Mesenchymal stem cell (in vitro differentiated cells and primary cell): ENCODE data around the gene OR9Q1.

Source experiments
- DNase-seq: peaks from one replicate; pipeline ENCODE4 v3.0.0-alpha.2; 2013
- H2AFZ ChIP-seq: one replicate; pipeline ENCODE4 v1.6.1; 2013; ENCODE audit warnings: low read depth, mild to moderate bottlenecking, control low read depth, inconsistent platforms, low read length, moderate library complexity
- H2AK5ac ChIP-seq: 2 replicates; pipeline ENCODE4 v1.6.1; 2013; ENCODE audit warnings: low read length, moderate library complexity, mild to moderate bottlenecking, inconsistent platforms; ENCODE audit not compliant: severe bottlenecking
- H2BK120ac ChIP-seq: one replicate; pipeline ENCODE4 v1.6.1; 2013; ENCODE audit warnings: low read depth, mild to moderate bottlenecking, inconsistent platforms, low read length, moderate library complexity
- H2BK12ac ChIP-seq, 2 experiments: one replicate each; pipeline ENCODE4 v1.6.1; 2013; ENCODE audit warnings: inconsistent platforms in 2 of 2, low read length in 2 of 2, mild to moderate bottlenecking in 2 of 2, moderate library complexity in 2 of 2, control low read depth in 1 of 2
- H2BK15ac ChIP-seq: one replicate; pipeline ENCODE4 v1.6.1; 2013; ENCODE audit warnings: mild to moderate bottlenecking, low read depth, inconsistent platforms; ENCODE audit not compliant: poor library complexity, severe bottlenecking
- H2BK5ac ChIP-seq: 2 replicates; pipeline ENCODE4 v1.6.1; 2013; ENCODE audit warnings: low read depth, mild to moderate bottlenecking, low read length, control low read depth, inconsistent platforms; ENCODE audit not compliant: poor library complexity, severe bottlenecking
- H3K14ac ChIP-seq, 2 experiments: one replicate each; pipeline ENCODE4 v1.6.1; 2013; ENCODE audit warnings: inconsistent platforms in 2 of 2, low read length in 2 of 2, control low read depth in 1 of 2, mild to moderate bottlenecking in 1 of 2, moderate library complexity in 1 of 2
- H3K18ac ChIP-seq, 2 experiments: one replicate each; pipeline ENCODE4 v1.6.1; 2013; ENCODE audit warnings: inconsistent platforms in 2 of 2, low read length in 2 of 2, control low read depth in 1 of 2, low read depth in 1 of 2, mild to moderate bottlenecking in 1 of 2
- H3K23ac ChIP-seq, 2 experiments: one replicate each; pipeline ENCODE4 v1.6.1; 2013; ENCODE audit warnings: inconsistent platforms in 2 of 2, low read length in 2 of 2, mild to moderate bottlenecking in 2 of 2, moderate library complexity in 2 of 2, control low read depth in 1 of 2
- H3K27ac ChIP-seq: 2 replicates; pipeline ENCODE4 v1.5.1; 2013; ENCODE audit warnings: mild to moderate bottlenecking, moderate library complexity, low read length, control low read depth, inconsistent platforms; ENCODE audit not compliant: poor library complexity, severe bottlenecking
- H3K27me3 ChIP-seq, 2 experiments: 2 replicates each; pipeline versions ENCODE4 v1.6.1 to v1.7.0; 2013; ENCODE audit warnings: low read length in 2 of 2, mild to moderate bottlenecking in 2 of 2, moderate library complexity in 2 of 2, control low read depth in 1 of 2, inconsistent platforms in 1 of 2; ENCODE audit not compliant: control insufficient read depth in 1 of 2, insufficient read depth in 1 of 2
- H3K36me3 ChIP-seq, 2 experiments: 2 replicates each; pipeline versions ENCODE4 v1.6.1 to v1.7.0; 2013; ENCODE audit warnings: low read length in 2 of 2, control low read depth in 1 of 2, inconsistent platforms in 1 of 2, low read depth in 1 of 2, mild to moderate bottlenecking in 1 of 2; ENCODE audit not compliant: insufficient read depth in 2 of 2, control insufficient read depth in 1 of 2
- H3K4ac ChIP-seq, 2 experiments: one replicate each; pipeline ENCODE4 v1.6.1; 2013; ENCODE audit warnings: inconsistent platforms in 2 of 2, low read length in 2 of 2, mild to moderate bottlenecking in 2 of 2, moderate library complexity in 2 of 2, control low read depth in 1 of 2, low read depth in 1 of 2
- H3K4me1 ChIP-seq: 2 replicates; pipeline ENCODE4 v1.6.1; 2013; ENCODE audit warnings: low read depth, low read length, control low read depth; ENCODE audit not compliant: control insufficient read depth, insufficient read depth
- H3K4me2 ChIP-seq: 2 replicates; pipeline ENCODE4 v1.6.1; 2013; ENCODE audit warnings: low read length, mild to moderate bottlenecking, inconsistent platforms; ENCODE audit not compliant: poor library complexity, severe bottlenecking
- H3K4me3 ChIP-seq, 2 experiments: 2 replicates each; pipeline versions ENCODE4 v1.5.1 to v1.7.0; 2013; ENCODE audit warnings: low read length in 2 of 2, mild to moderate bottlenecking in 2 of 2, control low read depth in 1 of 2, low read depth in 1 of 2; ENCODE audit not compliant: insufficient read depth in 1 of 2
- H3K79me1 ChIP-seq: replicated peaks from 2 replicates; pipeline ENCODE4 v1.6.1; 2013; ENCODE audit warnings: mild to moderate bottlenecking, control low read depth, low read length, inconsistent platforms; ENCODE audit not compliant: poor library complexity, severe bottlenecking
- H3K9ac ChIP-seq: 2 replicates; pipeline ENCODE4 v1.7.0; 2013; ENCODE audit warnings: mild to moderate bottlenecking, low read length, moderate library complexity
- H3K9me3 ChIP-seq: 2 replicates; pipeline ENCODE4 v1.7.0; 2013; ENCODE audit warnings: mild to moderate bottlenecking, low read length; ENCODE audit not compliant: control insufficient read depth
- H4K8ac ChIP-seq: one replicate; pipeline ENCODE4 v1.6.1; 2013; ENCODE audit warnings: inconsistent platforms, mild to moderate bottlenecking, low read length, moderate library complexity
- H4K91ac ChIP-seq: one replicate; pipeline ENCODE4 v1.6.1; 2013; ENCODE audit warnings: mild to moderate bottlenecking, low read length, inconsistent platforms
- WGBS: methylation state at CpG from one replicate; pipeline ENCODE4 v1.1.7; 2013; ENCODE audit warnings: mixed read lengths; 5-methylcytosine and 5-hydroxymethylcytosine counted together

Gene OR9Q1

GRCh38 chr11:58134151-58134550, 110.5 kb downstream of the OR9Q1 start:
- no peak overlapping the region for H3K14ac ChIP-seq
- H3K18ac ChIP-seq, result no peak overlapping the region
- H3K4me1 ChIP-seq, result no peaks in the 10 kb centered on the region
- H3K27me3 ChIP-seq, result no peaks in the 10 kb centered on the region
- no peak overlapping the region for H4K91ac ChIP-seq
- no peak overlapping the region for H2BK15ac ChIP-seq
- H3K4me2 ChIP-seq, result no peak overlapping the region
- no peak overlapping the region for H4K8ac ChIP-seq
- no peaks in the 10 kb centered on the region for H3K36me3 ChIP-seq
- no peak overlapping the region for H2BK120ac ChIP-seq
- H2AFZ ChIP-seq, result no peak overlapping the region
- H3K27ac ChIP-seq, result no peak overlapping the region
- no peaks in the 10 kb centered on the region for H3K9me3 ChIP-seq
- H2BK5ac ChIP-seq, result no peak overlapping the region
- H2BK12ac ChIP-seq, result no peak overlapping the region
- H3K4ac ChIP-seq, result no peak overlapping the region
- no peak for DNase-seq
- H3K9ac ChIP-seq, result no peak overlapping the region
- 45% methylated on average over 1 of the region's 1 CpG for WGBS
- H3K79me1 ChIP-seq, result no peaks in the 10 kb centered on the region
- no peak overlapping the region for H2AK5ac ChIP-seq
- no peak overlapping the region for H3K23ac ChIP-seq
- H3K4me3 ChIP-seq, result no peak overlapping the region

- WGBS, result 74% methylated on average over 1 of the region's 1 CpG
- Histone ChIP-seq H3K23ac (no peak overlapping the region), H3K9ac (no peak overlapping the region), H2AFZ (no peak overlapping the region), H2BK120ac (no peak overlapping the region), H3K4me3 (no peak overlapping the region), H3K36me3 (no peaks in the 10 kb centered on the region), H3K27ac (no peak overlapping the region), H2BK15ac (no peak overlapping the region), H4K91ac (no peak overlapping the region), H3K79me1 (no peaks in the 10 kb centered on the region), H3K18ac (no peak overlapping the region), H2BK12ac (no peak overlapping the region), H4K8ac (no peak overlapping the region), H2AK5ac (no peak overlapping the region), H3K4me2 (no peak overlapping the region), H3K4me1 (no peaks in the 10 kb centered on the region), H3K14ac (no peak overlapping the region), H3K4ac (no peak overlapping the region), H3K27me3 (no peaks in the 10 kb centered on the region), H3K9me3 (no peaks in the 10 kb centered on the region), H2BK5ac (no peak overlapping the region)
- DNase-seq, result no peak
Observed at GRCh38 chr11:58135171-58135570, 111.5 kb downstream of the OR9Q1 start.

- Histone ChIP-seq H2AFZ (no peak overlapping the region), H2BK15ac (no peak overlapping the region), H2BK12ac (no peak overlapping the region), H3K79me1 (no peaks in the 10 kb centered on the region), H3K14ac (no peak overlapping the region), H3K27me3 (no peaks in the 10 kb centered on the region), H3K36me3 (no peaks in the 10 kb centered on the region), H4K91ac (no peak overlapping the region), H2BK5ac (no peak overlapping the region), H3K9ac (no peak overlapping the region), H3K18ac (no peak overlapping the region), H3K4me3 (no peak overlapping the region), H3K9me3 (no peaks in the 10 kb centered on the region), H2AK5ac (no peak overlapping the region), H3K23ac (no peak overlapping the region), H3K4me2 (no peak overlapping the region), H3K4ac (no peak overlapping the region), H3K4me1 (no peaks in the 10 kb centered on the region), H3K27ac (no peak overlapping the region), H4K8ac (no peak overlapping the region), H2BK120ac (no peak overlapping the region)
- 78% methylated on average over 1 of the region's 1 CpG for WGBS
- no peak for DNase-seq
Observed at GRCh38 chr11:58142761-58143160, 119.1 kb downstream of the OR9Q1 start.

- Histone ChIP-seq H4K91ac (no peak overlapping the region), H2AFZ (no peak overlapping the region), H3K36me3 (no peaks in the 10 kb centered on the region), H3K27ac (no peak overlapping the region), H3K4me2 (no peak overlapping the region), H3K27me3 (no peaks in the 10 kb centered on the region), H3K9me3 (no peaks in the 10 kb centered on the region), H2BK120ac (no peak overlapping the region), H4K8ac (no peak overlapping the region), H3K79me1 (no peaks in the 10 kb centered on the region), H3K4me3 (no peak overlapping the region), H3K4me1 (no peaks in the 10 kb centered on the region), H3K4ac (no peak overlapping the region), H2BK12ac (no peak overlapping the region), H3K23ac (no peak overlapping the region), H3K9ac (no peak overlapping the region), H2AK5ac (no peak overlapping the region), H2BK5ac (no peak overlapping the region), H3K14ac (no peak overlapping the region), H2BK15ac (no peak overlapping the region), H3K18ac (no peak overlapping the region)
- WGBS, result 61% methylated on average over 3 of the region's 3 CpGs
- no peak for DNase-seq
Observed at GRCh38 chr11:58152781-58153180, 129.1 kb downstream of the OR9Q1 start.
